Cardiac muscle cell (in vitro differentiated cells and primary cell): ENCODE data around the gene TFPI2. TPM values are rescaled to one million over a fixed set of nuclear protein-coding genes. Genes with fewer than 3 reads are reported as not detected.

Source experiments
- DNase-seq, 2 donors: peaks; one replicate each; pipeline versions ENCODE4 v3.0.0 to v3.0.0-alpha.2; 2010 to 2017; ENCODE audit warnings: low read depth in 1 of 2, low spot score in 1 of 2
- H3K27ac ChIP-seq: fragments of 200-600 bp; sonication (generic); 2 replicates; pipeline ENCODE4 v1.5.1; 2016
- H3K27me3 ChIP-seq: fragments of 200-600 bp; sonication (generic); 2 replicates; pipeline ENCODE4 v1.6.0; 2016; ENCODE audit warnings: control low read depth
- H3K36me3 ChIP-seq: fragments of 200-600 bp; sonication (generic); 2 replicates; pipeline ENCODE4 v1.5.1; 2016; ENCODE audit warnings: control low read depth
- H3K4me1 ChIP-seq: fragments of 200-600 bp; sonication (generic); 2 replicates; pipeline ENCODE4 v1.8.1; 2017; ENCODE audit warnings: low read depth, mild to moderate bottlenecking, mixed run types
- H3K4me3 ChIP-seq: fragments of 200-600 bp; sonication (generic); 2 replicates; pipeline ENCODE4 v1.5.1; 2016; ENCODE audit warnings: mild to moderate bottlenecking
- H3K9me3 ChIP-seq: fragments of 200-600 bp; sonication (generic); 2 replicates; pipeline ENCODE4 v1.5.1; 2017; ENCODE audit warnings: low read depth, mild to moderate bottlenecking, control low read depth
- CTCF ChIP-seq: IDR thresholded peaks from 2 replicates; pipeline ENCODE4 v1.5.1; 2012; ENCODE audit warnings: low read depth, mild to moderate bottlenecking, low read length
- polyA plus RNA-seq: library from polyadenylated mRNA; unstranded; fragments of >200 nt; fragmentation: Nextera tagmentation; extraction: Ambion mirVana; gene quantifications from 2 replicates; pipeline ENCODE4 v1.2.1, GENCODE V29; 2016
- total RNA-seq: library from RNA; depleted of rRNA; stranded (reverse); fragments of >200 nt; gene quantifications from 2 replicates; pipeline ENCODE4 v1.2.3, GENCODE V29; 2016

The TFPI2 gene
- total and polyA plus RNA-seq, 2 experiments from 2014 or later: 20.1 to 20.8 TPM

GRCh38 chr7:93854480-93854879 lies 36.1 kb downstream of the TFPI2 start:
- TF ChIP-seq CTCF: no peak
- DNase-seq: no peak
- no peaks in the 10 kb centered on the region for H3K36me3 ChIP-seq
- no peak overlapping the region for H3K27ac ChIP-seq
- H3K4me1 ChIP-seq: no peaks in the 10 kb centered on the region
- no peaks in the 10 kb centered on the region for H3K27me3 ChIP-seq
- H3K4me3 ChIP-seq: no peak overlapping the region
- H3K9me3 ChIP-seq: no peaks in the 10 kb centered on the region

DNA sequence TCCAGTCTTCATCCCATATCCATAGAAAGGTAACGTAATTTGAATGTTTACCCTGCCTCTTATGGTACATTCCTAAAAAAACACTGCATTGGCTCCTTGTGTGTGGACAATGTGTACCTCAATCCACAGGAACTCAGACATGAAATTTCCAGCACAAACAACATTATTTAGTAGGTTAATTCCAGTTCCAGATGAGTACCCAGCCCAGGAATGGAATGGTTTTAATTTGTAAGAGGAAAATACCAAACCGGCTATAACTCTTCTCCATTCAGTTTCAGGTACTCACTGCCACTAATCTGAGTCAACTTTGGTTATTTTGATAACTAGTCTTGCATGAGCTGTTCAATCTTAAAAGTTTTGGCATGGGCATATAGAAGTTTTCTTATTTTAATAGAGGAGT lies 39.0 kb downstream of the TFPI2 start:
- no peaks in the 10 kb centered on the region for H3K36me3 ChIP-seq
- no peaks in the 10 kb centered on the region for H3K4me1 ChIP-seq
- H3K4me3 ChIP-seq: no peak overlapping the region
- no peaks in the 10 kb centered on the region for H3K27me3 ChIP-seq
- no peak for TF ChIP-seq CTCF
- no peak for DNase-seq
- H3K27ac ChIP-seq: no peak overlapping the region
- H3K9me3 ChIP-seq: no peaks in the 10 kb centered on the region

DNA sequence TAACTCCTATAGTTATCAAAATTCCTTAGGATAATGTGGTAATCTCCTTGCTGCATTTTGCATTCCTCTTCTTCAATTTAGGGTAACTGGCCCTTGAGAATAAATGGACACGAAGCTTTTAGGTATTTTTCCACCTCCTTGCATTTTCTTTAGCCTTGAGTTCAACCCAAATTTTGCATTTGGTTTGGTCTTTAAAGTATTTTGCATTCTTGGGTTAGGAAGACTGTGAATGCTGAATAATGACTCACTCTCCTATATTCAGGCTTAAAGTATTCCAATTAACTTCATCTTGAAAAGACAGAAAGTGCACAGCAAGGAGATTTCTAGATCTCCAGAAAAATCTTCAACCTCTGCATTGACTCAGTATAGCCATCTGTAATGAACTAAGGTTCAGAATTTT lies 47.3 kb downstream of the TFPI2 start:
- TF ChIP-seq CTCF: no peak
- no peaks in the 10 kb centered on the region for H3K27me3 ChIP-seq
- no peak overlapping the region for H3K4me3 ChIP-seq
- H3K4me1 ChIP-seq: no peaks in the 10 kb centered on the region
- H3K9me3 ChIP-seq: no peaks in the 10 kb centered on the region
- H3K27ac ChIP-seq: no peak overlapping the region
- no peak for DNase-seq
- H3K36me3 ChIP-seq: no peaks in the 10 kb centered on the region

GRCh38 chr7:93838966-93839365 lies 51.6 kb downstream of the TFPI2 start:
- no peak for DNase-seq
- Histone ChIP-seq H3K27ac (no peak overlapping the region), H3K4me3 (no peak overlapping the region), H3K9me3 (no peaks in the 10 kb centered on the region), H3K27me3 (no peaks in the 10 kb centered on the region), H3K4me1 (no peaks in the 10 kb centered on the region), H3K36me3 (no peaks in the 10 kb centered on the region)
- no peak for TF ChIP-seq CTCF

GRCh38 chr7:93837245-93837644 lies 53.3 kb downstream of the TFPI2 start:
- Histone ChIP-seq H3K27me3 (no peaks in the 10 kb centered on the region), H3K9me3 (no peaks in the 10 kb centered on the region), H3K4me3 (no peak overlapping the region), H3K27ac (no peak overlapping the region), H3K4me1 (no peaks in the 10 kb centered on the region), H3K36me3 (no peaks in the 10 kb centered on the region)
- no peak for DNase-seq
- no peak for TF ChIP-seq CTCF

- Histone ChIP-seq H3K27me3 (no peaks in the 10 kb centered on the region), H3K27ac (no peak overlapping the region), H3K9me3 (no peaks in the 10 kb centered on the region), H3K4me3 (no peak overlapping the region), H3K36me3 (no peaks in the 10 kb centered on the region), H3K4me1 (no peaks in the 10 kb centered on the region)
- DNase-seq: peak in 1 of 2 donors; percentile 53
- no peak for TF ChIP-seq CTCF
Observed at GRCh38 chr7:93836116-93836515, 54.4 kb downstream of the TFPI2 start.
